ENCODE results near the gene RBM7.

DNA sequence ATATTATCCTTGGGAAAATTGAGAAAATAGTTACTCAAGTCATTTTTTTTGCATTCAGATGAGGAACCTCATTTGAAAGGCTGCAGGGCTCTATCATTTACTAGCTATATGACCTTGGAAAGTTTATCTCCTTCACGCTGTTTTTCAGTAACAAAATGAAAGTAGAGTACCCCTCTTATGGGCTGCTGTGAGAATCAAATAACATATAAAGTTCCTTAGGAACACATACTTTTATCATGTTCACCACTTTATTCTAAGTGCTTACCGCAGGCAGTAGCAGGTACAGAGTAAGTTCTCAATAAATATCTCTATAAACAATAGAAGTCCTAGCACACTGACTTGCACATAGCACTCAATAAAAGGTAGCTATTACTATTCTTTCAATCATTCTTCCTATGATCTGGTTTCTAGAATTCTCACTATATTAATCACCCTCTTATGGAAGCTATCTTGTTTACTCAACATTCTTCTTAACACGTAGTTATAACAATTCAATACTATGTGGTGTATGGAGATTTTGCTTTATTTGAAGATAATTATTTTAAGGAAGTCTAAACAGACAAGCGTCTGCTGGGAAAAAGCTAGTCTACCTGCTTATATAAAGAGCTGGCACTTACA, 2.1 kb upstream of the RBM7 start:
- TF ChIP-seq, protein P1, sequence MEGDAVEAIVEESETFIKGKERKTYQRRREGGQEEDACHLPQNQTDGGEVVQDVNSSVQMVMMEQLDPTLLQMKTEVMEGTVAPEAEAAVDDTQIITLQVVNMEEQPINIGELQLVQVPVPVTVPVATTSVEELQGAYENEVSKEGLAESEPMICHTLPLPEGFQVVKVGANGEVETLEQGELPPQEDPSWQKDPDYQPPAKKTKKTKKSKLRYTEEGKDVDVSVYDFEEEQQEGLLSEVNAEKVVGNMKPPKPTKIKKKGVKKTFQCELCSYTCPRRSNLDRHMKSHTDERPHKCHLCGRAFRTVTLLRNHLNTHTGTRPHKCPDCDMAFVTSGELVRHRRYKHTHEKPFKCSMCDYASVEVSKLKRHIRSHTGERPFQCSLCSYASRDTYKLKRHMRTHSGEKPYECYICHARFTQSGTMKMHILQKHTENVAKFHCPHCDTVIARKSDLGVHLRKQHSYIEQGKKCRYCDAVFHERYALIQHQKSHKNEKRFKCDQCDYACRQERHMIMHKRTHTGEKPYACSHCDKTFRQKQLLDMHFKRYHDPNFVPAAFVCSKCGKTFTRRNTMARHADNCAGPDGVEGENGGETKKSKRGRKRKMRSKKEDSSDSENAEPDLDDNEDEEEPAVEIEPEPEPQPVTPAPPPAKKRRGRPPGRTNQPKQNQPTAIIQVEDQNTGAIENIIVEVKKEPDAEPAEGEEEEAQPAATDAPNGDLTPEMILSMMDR (IDR thresholded peaks at IDR 0.05; ENCODE audit: poor library complexity, severe bottlenecking): no peak
- TF ChIP-seq, protein P2, sequence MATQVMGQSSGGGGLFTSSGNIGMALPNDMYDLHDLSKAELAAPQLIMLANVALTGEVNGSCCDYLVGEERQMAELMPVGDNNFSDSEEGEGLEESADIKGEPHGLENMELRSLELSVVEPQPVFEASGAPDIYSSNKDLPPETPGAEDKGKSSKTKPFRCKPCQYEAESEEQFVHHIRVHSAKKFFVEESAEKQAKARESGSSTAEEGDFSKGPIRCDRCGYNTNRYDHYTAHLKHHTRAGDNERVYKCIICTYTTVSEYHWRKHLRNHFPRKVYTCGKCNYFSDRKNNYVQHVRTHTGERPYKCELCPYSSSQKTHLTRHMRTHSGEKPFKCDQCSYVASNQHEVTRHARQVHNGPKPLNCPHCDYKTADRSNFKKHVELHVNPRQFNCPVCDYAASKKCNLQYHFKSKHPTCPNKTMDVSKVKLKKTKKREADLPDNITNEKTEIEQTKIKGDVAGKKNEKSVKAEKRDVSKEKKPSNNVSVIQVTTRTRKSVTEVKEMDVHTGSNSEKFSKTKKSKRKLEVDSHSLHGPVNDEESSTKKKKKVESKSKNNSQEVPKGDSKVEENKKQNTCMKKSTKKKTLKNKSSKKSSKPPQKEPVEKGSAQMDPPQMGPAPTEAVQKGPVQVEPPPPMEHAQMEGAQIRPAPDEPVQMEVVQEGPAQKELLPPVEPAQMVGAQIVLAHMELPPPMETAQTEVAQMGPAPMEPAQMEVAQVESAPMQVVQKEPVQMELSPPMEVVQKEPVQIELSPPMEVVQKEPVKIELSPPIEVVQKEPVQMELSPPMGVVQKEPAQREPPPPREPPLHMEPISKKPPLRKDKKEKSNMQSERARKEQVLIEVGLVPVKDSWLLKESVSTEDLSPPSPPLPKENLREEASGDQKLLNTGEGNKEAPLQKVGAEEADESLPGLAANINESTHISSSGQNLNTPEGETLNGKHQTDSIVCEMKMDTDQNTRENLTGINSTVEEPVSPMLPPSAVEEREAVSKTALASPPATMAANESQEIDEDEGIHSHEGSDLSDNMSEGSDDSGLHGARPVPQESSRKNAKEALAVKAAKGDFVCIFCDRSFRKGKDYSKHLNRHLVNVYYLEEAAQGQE (IDR thresholded peaks at IDR 0.05; ENCODE audit: borderline replicate concordance): no peak
- TF ChIP-seq EZH2 (IDR thresholded peaks at IDR 0.05; ENCODE audit: borderline replicate concordance, insufficient read depth, low read length, poor library complexity, severe bottlenecking) (no peak), POLR2AphosphoS5 (IDR thresholded peaks at IDR 0.05) (no peak), SMC3 (conservative IDR thresholded peaks at IDR 0.05; ENCODE audit: poor library complexity) (no peak), EP300 (conservative IDR thresholded peaks at IDR 0.05; ENCODE audit: poor library complexity, severe bottlenecking) (no peak), TAF1 (IDR thresholded peaks at IDR 0.05; ENCODE audit: low read depth) (no peak), RAD21 (conservative IDR thresholded peaks at IDR 0.05) (no peak), MXI1 (conservative IDR thresholded peaks at IDR 0.05; ENCODE audit: poor library complexity, severe bottlenecking) (no peak)

Measured in neural cell (in vitro differentiated cells).